ENCODE measurements around the gene TOGARAM2.

Gene TOGARAM2

GRCh38 chr2:29044459-29044858 is 63.4 kb downstream of the TOGARAM2 start:
- TF ChIP-seq CTCF (IDR thresholded peaks at IDR 0.05; ENCODE audit: borderline replicate concordance, insufficient read depth, low read depth, low read length): no peak
- H3K4me3 ChIP-seq (ENCODE audit: low read depth, low read length): no peak overlapping the region

- TF ChIP-seq CTCF (IDR thresholded peaks at IDR 0.05; ENCODE audit: borderline replicate concordance, insufficient read depth, low read depth, low read length): no peak
- no peak overlapping the region for H3K4me3 ChIP-seq (ENCODE audit: low read depth, low read length)
Observed at GRCh38 chr2:29046321-29046720, 65.2 kb downstream of the TOGARAM2 start.

- H3K4me3 ChIP-seq (ENCODE audit: low read depth, low read length): no peak overlapping the region
- no peak for TF ChIP-seq CTCF (IDR thresholded peaks at IDR 0.05; ENCODE audit: borderline replicate concordance, insufficient read depth, low read depth, low read length)
Observed at GRCh38 chr2:29047083-29047845, 66.2 kb downstream of the TOGARAM2 start.

GRCh38 chr2:29050591-29050990 is 69.5 kb downstream of the TOGARAM2 start:
- TF ChIP-seq CTCF (IDR thresholded peaks at IDR 0.05; ENCODE audit: borderline replicate concordance, insufficient read depth, low read depth, low read length): no peak
- H3K4me3 ChIP-seq (ENCODE audit: low read depth, low read length): no peak overlapping the region

GRCh38 chr2:29051730-29052129 is 70.6 kb downstream of the TOGARAM2 start:
- no peak overlapping the region for H3K4me3 ChIP-seq (ENCODE audit: low read depth, low read length)
- no peak for TF ChIP-seq CTCF (IDR thresholded peaks at IDR 0.05; ENCODE audit: borderline replicate concordance, insufficient read depth, low read depth, low read length)

- TF ChIP-seq CTCF (IDR thresholded peaks at IDR 0.05; ENCODE audit: borderline replicate concordance, insufficient read depth, low read depth, low read length): no peak
- no peak overlapping the region for H3K4me3 ChIP-seq (ENCODE audit: low read depth, low read length)
Observed at GRCh38 chr2:29052807-29053206, 71.7 kb downstream of the TOGARAM2 start.

- TF ChIP-seq CTCF (IDR thresholded peaks at IDR 0.05; ENCODE audit: borderline replicate concordance, insufficient read depth, low read depth, low read length): no peak
- no peak overlapping the region for H3K4me3 ChIP-seq (ENCODE audit: low read depth, low read length)
Observed at GRCh38 chr2:29053223-29053622, 72.1 kb downstream of the TOGARAM2 start.

All from GM12875 (cell line).